ENCODE data around the gene PPM1L. TPM values are rescaled to one million over a fixed set of nuclear protein-coding genes. Genes with fewer than 3 reads are reported as not detected.
"Not testable (repeated sequence)": the region's sequence is repeated elsewhere in the genome, so short reads cannot be mapped to it uniquely, and the experiment has no call there.

PPM1L gene
- total RNA-seq, 1 experiment from 2014 or later, result 5.0 TPM

DNA sequence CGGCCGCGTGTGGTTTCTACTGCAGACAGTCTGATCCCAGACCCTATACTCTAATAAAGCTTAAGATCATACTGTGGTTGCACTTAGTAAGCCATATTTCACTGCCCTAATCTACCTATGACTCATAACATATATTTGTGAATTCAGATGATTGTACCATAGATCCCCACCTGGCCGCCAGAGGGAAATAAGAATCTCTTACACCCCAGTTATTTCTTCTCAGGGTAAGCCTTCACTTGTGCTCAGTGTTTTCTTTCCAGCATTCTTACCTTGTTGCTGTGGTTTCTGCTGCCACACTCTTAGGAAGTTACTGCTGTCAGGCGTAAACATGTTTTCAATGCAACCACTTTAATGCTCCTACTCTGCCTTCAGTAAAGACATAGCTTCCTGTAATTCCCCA lies 243.2 kb downstream of the PPM1L start:
- no peak for TF ChIP-seq EZH2 (IDR thresholded peaks at IDR 0.05; ENCODE audit: low read depth)
- TF ChIP-seq, protein P1, sequence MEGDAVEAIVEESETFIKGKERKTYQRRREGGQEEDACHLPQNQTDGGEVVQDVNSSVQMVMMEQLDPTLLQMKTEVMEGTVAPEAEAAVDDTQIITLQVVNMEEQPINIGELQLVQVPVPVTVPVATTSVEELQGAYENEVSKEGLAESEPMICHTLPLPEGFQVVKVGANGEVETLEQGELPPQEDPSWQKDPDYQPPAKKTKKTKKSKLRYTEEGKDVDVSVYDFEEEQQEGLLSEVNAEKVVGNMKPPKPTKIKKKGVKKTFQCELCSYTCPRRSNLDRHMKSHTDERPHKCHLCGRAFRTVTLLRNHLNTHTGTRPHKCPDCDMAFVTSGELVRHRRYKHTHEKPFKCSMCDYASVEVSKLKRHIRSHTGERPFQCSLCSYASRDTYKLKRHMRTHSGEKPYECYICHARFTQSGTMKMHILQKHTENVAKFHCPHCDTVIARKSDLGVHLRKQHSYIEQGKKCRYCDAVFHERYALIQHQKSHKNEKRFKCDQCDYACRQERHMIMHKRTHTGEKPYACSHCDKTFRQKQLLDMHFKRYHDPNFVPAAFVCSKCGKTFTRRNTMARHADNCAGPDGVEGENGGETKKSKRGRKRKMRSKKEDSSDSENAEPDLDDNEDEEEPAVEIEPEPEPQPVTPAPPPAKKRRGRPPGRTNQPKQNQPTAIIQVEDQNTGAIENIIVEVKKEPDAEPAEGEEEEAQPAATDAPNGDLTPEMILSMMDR (conservative IDR thresholded peaks at IDR 0.05), result peak; percentile 37; the same call in 1 of the 2 replicates
- Histone ChIP-seq H3K4me3 (no peak overlapping the region), H3K9me2 (ENCODE audit: insufficient read depth) (no peaks in the 10 kb centered on the region), H2AFZ (no peak overlapping the region), H3K9me3 (ENCODE audit: insufficient read depth, low read depth) (no peaks in the 10 kb centered on the region), H3K79me2 (ENCODE audit: low read depth) (no peaks in the 10 kb centered on the region), H3F3A (ENCODE audit: insufficient read depth, low read depth) (no peaks in the 10 kb centered on the region), H3K36me3 (ENCODE audit: low read depth) (no peaks in the 10 kb centered on the region), H3K4me1 (replicated peaks; ENCODE audit: insufficient read depth) (no peaks in the 10 kb centered on the region), H3K4me2 (no peak overlapping the region), H3K27me3 (ENCODE audit: insufficient read depth, low read depth) (no peaks in the 10 kb centered on the region), H3K27ac (no peak overlapping the region), H4K20me1 (ENCODE audit: insufficient read depth) (no peaks in the 10 kb centered on the region)
- intact Hi-C loops (cut with micrococcal nuclease; ENCODE audit: unreplicated experiment), result no loop called here
- DNase-seq, result peak; percentile 47 to 65
- ChIA-PET POLR2A (ENCODE audit: unreplicated experiment) (no interaction called here), CTCF (interaction anchor here (1.2 kb wide), 1 partner anchor 71 kb away, joined by 4 read pairs; no protein-coding TSS in a partner anchor)
- BruUV-seq (replicated peaks), result no TSS peak

DNA sequence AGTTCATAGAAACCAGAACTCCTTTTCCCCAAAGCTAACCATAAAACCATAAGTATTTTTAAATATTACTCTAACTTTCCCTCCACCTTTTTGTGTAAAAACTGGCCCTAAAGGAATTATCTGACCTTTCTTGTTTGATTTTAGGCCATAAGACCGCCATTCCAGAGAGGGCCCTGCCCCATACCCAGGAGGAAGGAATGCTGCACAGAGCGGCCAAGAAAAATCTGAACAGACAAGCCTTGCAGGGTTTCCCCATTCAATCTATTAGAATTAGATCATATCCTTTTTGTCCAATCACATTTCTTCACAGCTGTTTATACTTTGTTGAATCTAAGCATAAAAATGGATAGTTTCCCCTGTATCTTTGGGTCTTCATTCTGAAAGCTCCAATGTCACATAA lies 252.1 kb downstream of the PPM1L start:
- POLR2A ChIA-PET (ENCODE audit: unreplicated experiment), result no interaction called here
- TF ChIP-seq, protein P1 (conservative IDR thresholded peaks at IDR 0.05), result no peak
- no peak for TF ChIP-seq EZH2 (IDR thresholded peaks at IDR 0.05; ENCODE audit: low read depth)

DNA sequence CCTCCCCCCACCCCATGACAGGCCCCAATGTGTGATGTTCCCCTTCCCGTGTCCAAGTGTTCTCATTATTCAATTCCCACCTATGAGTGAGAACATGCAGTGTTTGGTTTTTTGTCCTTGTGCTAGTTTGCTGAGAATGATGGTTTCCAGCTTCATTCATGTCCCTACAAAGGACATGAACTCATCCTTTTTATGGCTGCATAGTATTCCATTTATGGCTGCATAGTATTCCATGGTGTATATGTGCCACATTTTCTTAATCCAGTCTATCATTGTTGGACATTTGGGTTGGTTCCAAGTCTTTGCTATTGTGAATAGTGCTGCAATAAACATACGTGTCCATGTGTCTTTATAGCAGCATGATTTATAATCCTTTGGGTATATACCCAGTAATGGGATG lies 254.1 kb downstream of the PPM1L start:
- H3K79me2 ChIP-seq (ENCODE audit: low read depth); H3K4me2 ChIP-seq; DNase-seq; H3K9me2 ChIP-seq (ENCODE audit: insufficient read depth); H3K27me3 ChIP-seq (ENCODE audit: insufficient read depth, low read depth); H2AFZ ChIP-seq; POLR2A ChIA-PET (ENCODE audit: unreplicated experiment); H3K4me1 ChIP-seq (replicated peaks; ENCODE audit: insufficient read depth); BruUV-seq (replicated peaks); H3K4me3 ChIP-seq; H4K20me1 ChIP-seq (ENCODE audit: insufficient read depth); H3F3A ChIP-seq (ENCODE audit: insufficient read depth, low read depth); H3K36me3 ChIP-seq (ENCODE audit: low read depth); H3K27ac ChIP-seq; H3K9me3 ChIP-seq (ENCODE audit: insufficient read depth, low read depth); intact Hi-C loops (cut with micrococcal nuclease; ENCODE audit: unreplicated experiment); CTCF ChIA-PET: not testable (repeated sequence)

More for the DNA sequence above, 252.1 kb downstream of the PPM1L start:
- H2AFZ ChIP-seq, result no peak overlapping the region
- DNase-seq, result peak in 1 of 2 experiments; percentile 53
- no peaks in the 10 kb centered on the region for H4K20me1 ChIP-seq (ENCODE audit: insufficient read depth)
- no peaks in the 10 kb centered on the region for H3K79me2 ChIP-seq (ENCODE audit: low read depth)
- H3K36me3 ChIP-seq (ENCODE audit: low read depth), result no peaks in the 10 kb centered on the region
- CTCF ChIA-PET, result no interaction called here
- H3K4me2 ChIP-seq, result no peak overlapping the region
- H3K27me3 ChIP-seq (ENCODE audit: insufficient read depth, low read depth), result no peaks in the 10 kb centered on the region
- no peak overlapping the region for H3K4me3 ChIP-seq
- no peak overlapping the region for H3K27ac ChIP-seq
- peaks cover 3% of the 10 kb centered on the region; the same call in 1 of the 2 replicates for H3K9me2 ChIP-seq (ENCODE audit: insufficient read depth)
- BruUV-seq (replicated peaks), result no TSS peak
- intact Hi-C loops (cut with micrococcal nuclease; ENCODE audit: unreplicated experiment), result no loop called here
- H3K4me1 ChIP-seq (replicated peaks; ENCODE audit: insufficient read depth), result peaks cover 6% of the 10 kb centered on the region; the same call in 1 of the 2 replicates
- H3K9me3 ChIP-seq (ENCODE audit: insufficient read depth, low read depth), result peaks cover 4% of the 10 kb centered on the region; the same call in 1 of the 2 replicates
- no peaks in the 10 kb centered on the region for H3F3A ChIP-seq (ENCODE audit: insufficient read depth, low read depth)

Data from PC-9 (cell line).